Right lobe of liver (tissue), 6 donors: Measurements from ENCODE around the gene ZDHHC13. TPM values are rescaled to one million over a fixed set of nuclear protein-coding genes. Genes with fewer than 3 reads are reported as not detected.

Experiments used
- ATAC-seq, 4 donors: fragments of 200-7000 bp; cut with Tn5 transposase; one replicate each; pipeline ENCODE4 v1.9.1; 2020; ENCODE audit warnings: mild to moderate bottlenecking in 4 of 4, moderate library complexity in 4 of 4
- DNase-seq, 3 donors: peaks; one replicate each; pipeline ENCODE4 v3.0.0-alpha.2; 2020
- H3K27ac ChIP-seq, 3 donors: fragments of 200-600 bp; one replicate each; pipeline ENCODE4 v1.8.0; 2022
- H3K27me3 ChIP-seq, 2 donors: fragments of 200-600 bp; one replicate each; pipeline ENCODE4 v1.8.0; 2022
- H3K36me3 ChIP-seq, 4 donors: fragments of 200-600 bp; sonication (generic) in 1 of 4; one replicate each; pipeline versions ENCODE4 v1.5.1 to v1.8.0; 2017 to 2022; ENCODE audit warnings: control low read depth in 1 of 4
- H3K4me1 ChIP-seq, 4 donors: fragments of 200-600 bp; sonication (generic) in 1 of 4; one replicate each; pipeline versions ENCODE4 v1.5.1 to v1.8.0; 2017 to 2022; ENCODE audit warnings: control low read depth in 1 of 4
- H3K4me3 ChIP-seq, 3 donors: fragments of 200-600 bp; one replicate each; pipeline ENCODE4 v1.8.0; 2022
- H3K9me3 ChIP-seq, 4 donors: fragments of 200-600 bp; sonication (generic) in 1 of 4; one replicate each; pipeline versions ENCODE4 v1.5.1 to v1.8.0; 2017 to 2022; ENCODE audit warnings: control low read depth in 1 of 4
- CTCF ChIP-seq, 4 donors: fragments of 200-600 bp in 3 of 4; fragments of 450-650 bp in 1 of 4; IDR thresholded peaks; one replicate each; pipeline versions ENCODE4 v1.5.1 to v1.8.0; 2016 to 2022; ENCODE audit warnings: antibody characterized with exemption in 4 of 4, mild to moderate bottlenecking in 2 of 4
- POLR2A ChIP-seq: fragments of 450-650 bp; IDR thresholded peaks from one replicate; pipeline ENCODE4 v1.6.1; 2017; ENCODE audit warnings: antibody characterized with exemption, mild to moderate bottlenecking
- WGBS: methylation state at CpG from one replicate; pipeline ENCODE4 v1.1.6; 2018; ENCODE audit warnings: low coverage, low lambda C conversion rate; ENCODE audit not compliant: insufficient coverage; ENCODE audit errors: missing lambda C conversion rate; 5-methylcytosine and 5-hydroxymethylcytosine counted together
- intact Hi-C, 2 donors: fragments of 100-400 bp; cut with DNase I; formaldehyde crosslinking; loops; one replicate each; pipeline versions ENCODE4 v1.11.2 to v1.14.1; 2022
- total RNA-seq, 6 experiments: library from RNA; depleted of rRNA in 2 of 6; stranded (reverse); fragments of >200 nt in 2 of 6; fragmentation: NEBNext Ultra II Directional in 3 of 6; extraction: Animal tissue kit (Norgen Biotek cat#: 25700) in 3 of 6; gene quantifications; one replicate each; pipeline versions ENCODE4 v1.1.0 to v1.2.4, GENCODE V29; 2016 to 2023
- donor health status: DM: no; HTN: yes; CAD: no.
- donor health status: DM: no; HTN: no; CAD: no.
- donor health status: DM: no; HTN: no; CAD: no.
- donor health status: DM: no; HTN: yes; CAD: no.
- donor health status: DM: no; HTN: yes; CAD: no.

The ZDHHC13 gene
- total RNA-seq, 6 experiments from 2014 or later, result 0.73 to 4.2 (median 2.2) TPM

- peaks cover 0 to 8% (median 0%) of the 10 kb centered on the region in 4 donors for H3K4me1 ChIP-seq
- no peaks in the 10 kb centered on the region for H3K36me3 ChIP-seq
- WGBS, result 80% methylated on average over 2 of the region's 2 CpGs
- no peak overlapping the region for H3K4me3 ChIP-seq
- DNase-seq (no peak), ATAC-seq (no peak)
- no peaks in the 10 kb centered on the region for H3K9me3 ChIP-seq
- no peak overlapping the region for H3K27ac ChIP-seq
- intact Hi-C loops, result no loop called here
- TF ChIP-seq CTCF (IDR thresholded peaks at IDR 0.05), result no peak
- no peak for TF ChIP-seq POLR2A
- no peaks in the 10 kb centered on the region for H3K27me3 ChIP-seq
Observed at GRCh38 chr11:19193916-19194315, 76.9 kb downstream of the ZDHHC13 start.

GRCh38 chr11:19194620-19195308 lies 77.8 kb downstream of the ZDHHC13 start:
- TF ChIP-seq CTCF (IDR thresholded peaks at IDR 0.05), result no peak
- no peak for TF ChIP-seq POLR2A
- WGBS, result 73% methylated on average over 3 of the region's 4 CpGs
- Histone ChIP-seq H3K9me3 (no peaks in the 10 kb centered on the region), H3K4me1 (peaks cover 0 to 8% (median 0%) of the 10 kb centered on the region in 4 donors), H3K27ac (no peak overlapping the region), H3K36me3 (no peaks in the 10 kb centered on the region), H3K27me3 (no peaks in the 10 kb centered on the region), H3K4me3 (no peak overlapping the region)
- ATAC-seq (no peak), DNase-seq (no peak)
- intact Hi-C loops, result no loop called here

- H3K9me3 ChIP-seq, result no peaks in the 10 kb centered on the region
- H3K27ac ChIP-seq, result no peak overlapping the region
- TF ChIP-seq POLR2A (no peak), CTCF (IDR thresholded peaks at IDR 0.05) (no peak)
- H3K27me3 ChIP-seq, result no peaks in the 10 kb centered on the region
- peaks cover 0 to 8% (median 0%) of the 10 kb centered on the region in 4 donors for H3K4me1 ChIP-seq
- ATAC-seq (no peak), DNase-seq (no peak)
- intact Hi-C loops, result no loop called here
- H3K4me3 ChIP-seq, result no peak overlapping the region
- H3K36me3 ChIP-seq, result no peaks in the 10 kb centered on the region
- WGBS, result 78% methylated on average over 6 of the region's 6 CpGs
Observed at GRCh38 chr11:19196432-19196831, 79.5 kb downstream of the ZDHHC13 start.

DNA sequence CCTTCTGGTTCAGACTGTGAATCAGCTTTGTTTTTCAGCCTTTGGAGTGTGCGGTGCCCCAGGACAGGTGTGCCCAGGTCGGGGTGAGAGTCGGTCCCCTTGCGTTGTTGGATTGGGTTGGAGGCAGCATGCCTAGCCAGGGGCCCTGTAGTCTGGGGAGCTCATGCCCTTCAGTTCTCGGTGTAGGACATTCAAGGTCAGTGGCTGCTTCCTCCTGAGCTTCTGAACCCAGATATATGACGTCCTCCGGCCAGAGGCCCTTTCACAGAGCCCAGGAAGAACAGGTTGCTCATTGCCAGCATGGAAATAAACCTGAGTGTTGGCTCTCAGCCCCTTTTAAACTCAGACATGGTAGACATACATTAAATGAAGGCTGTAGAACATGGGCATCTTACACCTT lies 82.1 kb downstream of the ZDHHC13 start:
- intact Hi-C loops, result no loop called here
- no peak for ATAC-seq
- TF ChIP-seq CTCF (IDR thresholded peaks at IDR 0.05) (no peak), POLR2A (no peak)
- no peak for DNase-seq
- H3K4me1 ChIP-seq, result no peaks in the 10 kb centered on the region
- H3K4me3 ChIP-seq, result no peak overlapping the region
- H3K27ac ChIP-seq, result no peak overlapping the region
- WGBS, result 85% methylated on average over 5 of the region's 7 CpGs
- no peaks in the 10 kb centered on the region for H3K9me3 ChIP-seq
- H3K27me3 ChIP-seq, result no peaks in the 10 kb centered on the region
- H3K36me3 ChIP-seq, result no peaks in the 10 kb centered on the region
